Glutamatergic neuron (in vitro differentiated cells): ENCODE measurements around the gene ZNF318. TPM values are rescaled to one million over a fixed set of nuclear protein-coding genes. Genes with fewer than 3 reads are reported as not detected.

Source experiments
- DNase-seq: peaks from one replicate; pipeline ENCODE4 v3.0.0; 2022
- H3K27ac Mint-ChIP-seq: one replicate; pipeline ENCODE4 v1.8.0; 2020; ENCODE audit warnings: mild to moderate bottlenecking, mixed read lengths, inconsistent platforms; ENCODE audit not compliant: unreplicated experiment
- H3K27me3 Mint-ChIP-seq: one replicate; pipeline ENCODE4 v1.8.0; 2020; ENCODE audit warnings: mild to moderate bottlenecking, moderate library complexity, mixed read lengths, inconsistent platforms; ENCODE audit not compliant: unreplicated experiment
- H3K36me3 Mint-ChIP-seq: one replicate; pipeline ENCODE4 v1.8.0; 2020; ENCODE audit warnings: mild to moderate bottlenecking, mixed read lengths, inconsistent platforms; ENCODE audit not compliant: unreplicated experiment
- H3K4me1 Mint-ChIP-seq: one replicate; pipeline ENCODE4 v1.8.0; 2020; ENCODE audit warnings: mild to moderate bottlenecking, low read depth, mixed read lengths, inconsistent platforms; ENCODE audit not compliant: unreplicated experiment
- H3K4me3 Mint-ChIP-seq: one replicate; pipeline ENCODE4 v1.8.0; 2020; ENCODE audit warnings: mild to moderate bottlenecking, mixed read lengths, inconsistent platforms; ENCODE audit not compliant: unreplicated experiment
- H3K9me3 Mint-ChIP-seq: one replicate; pipeline ENCODE4 v1.8.0; 2020; ENCODE audit warnings: mild to moderate bottlenecking, moderate library complexity, mixed read lengths, inconsistent platforms; ENCODE audit not compliant: unreplicated experiment
- CTCF ChIP-seq: fragments of 200-600 bp; sonication (generic); IDR thresholded peaks from one replicate; pipeline ENCODE4 v1.5.0; 2021; ENCODE audit not compliant: partially characterized antibody, unreplicated experiment
- total RNA-seq: library from RNA; stranded (reverse); fragmentation: NEBNext Ultra II Directional; extraction: Animal tissue kit (Norgen Biotek cat#: 25700); gene quantifications from one replicate; pipeline ENCODE4 v1.2.1, GENCODE V29; 2021; ENCODE audit not compliant: unreplicated experiment

ZNF318 gene
- total RNA-seq, 1 donor from 2014 or later: 26.3 TPM

GRCh38 chr6:43408259-43408658 is 38.8 kb upstream of the ZNF318 start:
- no peak overlapping the region for H3K27ac Mint-ChIP-seq
- no peak overlapping the region for H3K4me3 Mint-ChIP-seq
- peaks cover 4% of the 10 kb centered on the region for H3K27me3 Mint-ChIP-seq
- H3K4me1 Mint-ChIP-seq: no peaks in the 10 kb centered on the region
- no peaks in the 10 kb centered on the region for H3K9me3 Mint-ChIP-seq
- TF ChIP-seq CTCF: no peak
- H3K36me3 Mint-ChIP-seq: peaks cover 9% of the 10 kb centered on the region
- DNase-seq: no peak

GRCh38 chr6:43407296-43407695 is 37.8 kb upstream of the ZNF318 start:
- Mint-ChIP-seq H3K4me3 (no peak overlapping the region), H3K27ac (no peak overlapping the region), H3K36me3 (peaks cover 9% of the 10 kb centered on the region), H3K4me1 (no peaks in the 10 kb centered on the region), H3K27me3 (peaks cover 4% of the 10 kb centered on the region), H3K9me3 (no peaks in the 10 kb centered on the region)
- DNase-seq: no peak
- TF ChIP-seq CTCF: no peak

GRCh38 chr6:43405354-43405753 is 35.9 kb upstream of the ZNF318 start:
- TF ChIP-seq CTCF: no peak
- Mint-ChIP-seq H3K27me3 (peaks cover 4% of the 10 kb centered on the region), H3K4me1 (no peaks in the 10 kb centered on the region), H3K4me3 (no peak overlapping the region), H3K36me3 (peaks cover 9% of the 10 kb centered on the region), H3K27ac (peak overlapping the region; percentile 14), H3K9me3 (no peaks in the 10 kb centered on the region)
- no peak for DNase-seq

- Mint-ChIP-seq H3K4me3 (no peak overlapping the region), H3K4me1 (no peaks in the 10 kb centered on the region), H3K27me3 (peaks cover 3% of the 10 kb centered on the region), H3K36me3 (peaks cover 9% of the 10 kb centered on the region), H3K27ac (no peak overlapping the region), H3K9me3 (no peaks in the 10 kb centered on the region)
- DNase-seq: no peak
- TF ChIP-seq CTCF: no peak
Measured at GRCh38 chr6:43402820-43403219, 33.4 kb upstream of the ZNF318 start.

GRCh38 chr6:43401730-43402129 is 32.3 kb upstream of the ZNF318 start:
- H3K36me3 Mint-ChIP-seq: peaks cover 5% of the 10 kb centered on the region
- TF ChIP-seq CTCF: no peak
- H3K4me1 Mint-ChIP-seq: no peaks in the 10 kb centered on the region
- no peak overlapping the region for H3K4me3 Mint-ChIP-seq
- no peaks in the 10 kb centered on the region for H3K9me3 Mint-ChIP-seq
- no peak for DNase-seq
- peaks cover 2% of the 10 kb centered on the region for H3K27me3 Mint-ChIP-seq
- H3K27ac Mint-ChIP-seq: no peak overlapping the region
